22Rv1 (cell line): ENCODE data around the gene FGF11.

Source experiments
- ZFX ChIP-seq: fragments of 450-650 bp; IDR thresholded peaks from 2 replicates; pipeline ENCODE4 v1.6.1; 2017; ENCODE audit warnings: antibody characterized with exemption, borderline replicate concordance
- TF ChIP-seq, protein P1 (sequence below): fragments of 450-650 bp; IDR thresholded peaks from 2 replicates; pipeline ENCODE4 v1.5.1; 2017; ENCODE audit warnings: mild to moderate bottlenecking

DNA sequence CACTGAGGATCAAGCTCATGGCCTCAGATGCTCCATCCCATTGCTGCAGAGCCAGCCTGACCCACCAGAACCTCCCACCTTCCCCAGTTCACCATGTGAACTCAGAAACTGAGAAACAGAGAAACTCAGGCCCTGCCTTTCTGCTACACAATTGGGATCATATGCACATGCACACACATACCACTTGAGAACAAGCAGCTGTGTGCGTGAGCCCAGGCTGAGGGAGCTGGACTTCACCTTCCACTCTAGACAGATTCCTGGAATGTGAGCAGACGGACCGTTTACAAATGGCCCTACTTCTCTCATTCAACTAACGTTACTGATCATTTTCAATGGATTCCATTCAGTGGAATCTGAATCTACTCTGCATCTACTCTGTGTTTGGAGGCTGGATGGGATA lies 15.6 kb upstream of the FGF11 start:
- TF ChIP-seq, protein P1, sequence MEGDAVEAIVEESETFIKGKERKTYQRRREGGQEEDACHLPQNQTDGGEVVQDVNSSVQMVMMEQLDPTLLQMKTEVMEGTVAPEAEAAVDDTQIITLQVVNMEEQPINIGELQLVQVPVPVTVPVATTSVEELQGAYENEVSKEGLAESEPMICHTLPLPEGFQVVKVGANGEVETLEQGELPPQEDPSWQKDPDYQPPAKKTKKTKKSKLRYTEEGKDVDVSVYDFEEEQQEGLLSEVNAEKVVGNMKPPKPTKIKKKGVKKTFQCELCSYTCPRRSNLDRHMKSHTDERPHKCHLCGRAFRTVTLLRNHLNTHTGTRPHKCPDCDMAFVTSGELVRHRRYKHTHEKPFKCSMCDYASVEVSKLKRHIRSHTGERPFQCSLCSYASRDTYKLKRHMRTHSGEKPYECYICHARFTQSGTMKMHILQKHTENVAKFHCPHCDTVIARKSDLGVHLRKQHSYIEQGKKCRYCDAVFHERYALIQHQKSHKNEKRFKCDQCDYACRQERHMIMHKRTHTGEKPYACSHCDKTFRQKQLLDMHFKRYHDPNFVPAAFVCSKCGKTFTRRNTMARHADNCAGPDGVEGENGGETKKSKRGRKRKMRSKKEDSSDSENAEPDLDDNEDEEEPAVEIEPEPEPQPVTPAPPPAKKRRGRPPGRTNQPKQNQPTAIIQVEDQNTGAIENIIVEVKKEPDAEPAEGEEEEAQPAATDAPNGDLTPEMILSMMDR: no peak
- TF ChIP-seq ZFX: no peak
